Measurements from ENCODE around the gene BCL2L1.
"Not testable (repeated sequence)": the region's sequence is repeated elsewhere in the genome, so short reads cannot be mapped to it uniquely, and the experiment has no call there.

DNA sequence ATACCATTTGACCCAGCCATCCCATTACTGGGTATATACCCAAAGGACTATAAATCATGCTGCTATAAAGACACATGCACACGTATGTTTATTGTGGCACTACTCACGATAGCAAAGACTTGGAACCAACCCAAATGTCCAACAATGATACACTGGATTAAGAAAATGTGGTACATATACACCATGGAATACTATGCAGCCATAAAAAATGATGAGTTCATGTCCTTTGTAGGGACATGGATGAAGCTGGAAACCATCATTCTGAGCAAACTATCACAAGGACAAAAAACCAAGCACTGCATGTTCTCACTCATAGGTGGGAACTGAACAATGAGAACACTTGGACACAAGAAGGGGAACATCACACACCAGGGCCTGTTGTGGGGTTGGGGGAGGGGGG is 94.6 kb downstream of the BCL2L1 start:
- TF ChIP-seq, protein P1, sequence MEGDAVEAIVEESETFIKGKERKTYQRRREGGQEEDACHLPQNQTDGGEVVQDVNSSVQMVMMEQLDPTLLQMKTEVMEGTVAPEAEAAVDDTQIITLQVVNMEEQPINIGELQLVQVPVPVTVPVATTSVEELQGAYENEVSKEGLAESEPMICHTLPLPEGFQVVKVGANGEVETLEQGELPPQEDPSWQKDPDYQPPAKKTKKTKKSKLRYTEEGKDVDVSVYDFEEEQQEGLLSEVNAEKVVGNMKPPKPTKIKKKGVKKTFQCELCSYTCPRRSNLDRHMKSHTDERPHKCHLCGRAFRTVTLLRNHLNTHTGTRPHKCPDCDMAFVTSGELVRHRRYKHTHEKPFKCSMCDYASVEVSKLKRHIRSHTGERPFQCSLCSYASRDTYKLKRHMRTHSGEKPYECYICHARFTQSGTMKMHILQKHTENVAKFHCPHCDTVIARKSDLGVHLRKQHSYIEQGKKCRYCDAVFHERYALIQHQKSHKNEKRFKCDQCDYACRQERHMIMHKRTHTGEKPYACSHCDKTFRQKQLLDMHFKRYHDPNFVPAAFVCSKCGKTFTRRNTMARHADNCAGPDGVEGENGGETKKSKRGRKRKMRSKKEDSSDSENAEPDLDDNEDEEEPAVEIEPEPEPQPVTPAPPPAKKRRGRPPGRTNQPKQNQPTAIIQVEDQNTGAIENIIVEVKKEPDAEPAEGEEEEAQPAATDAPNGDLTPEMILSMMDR (IDR thresholded peaks at IDR 0.05): not testable (repeated sequence)
- not testable (repeated sequence) for TF ChIP-seq POLR2A (IDR thresholded peaks at IDR 0.05)

Data from vagina (tissue), 2 donors.